Measurements from ENCODE around the gene ARFIP2. TPM values are rescaled to one million over a fixed set of nuclear protein-coding genes. Genes with fewer than 3 reads are reported as not detected.

Gene ARFIP2
- total and polyA plus RNA-seq, 10 of the 15 experiments (the other 5 are each of a cell fraction or from before 2014, with no cell fraction given), result 11.7 to 59.8 (median 48.0) TPM

- H3K79me2 ChIP-seq (ENCODE audit: control insufficient read depth, insufficient read depth, low read length), result no peaks in the 10 kb centered on the region
- ChIA-PET SMC1A (ENCODE audit: uncharacterized antibody, unreplicated experiment) (interaction anchor here (0.8 to 2.8 kb wide), 11 partner anchors 19 to 220 kb away, joined by 3 to 11 read pairs (median 5); partner anchors contain the start of gene MRPL17), CTCF (interaction anchor here (0.6 to 9.2 kb wide), 10 partner anchors 9 to 212 kb away, joined by 3 to 126 read pairs (median 5); partner anchors contain the start of gene MRPL17), POLR2A (interaction anchor here (0.6 to 0.8 kb wide), 3 partner anchors 81 to 155 kb away, joined by 3 read pairs; no protein-coding TSS in a partner anchor), RAD21 (ENCODE audit: unreplicated experiment) (interaction anchor here (0.9 to 2.5 kb wide), 4 partner anchors 19 to 157 kb away, joined by 3 to 16 read pairs (median 5); partner anchors contain the start of genes HPX and MRPL17)
- no peaks in the 10 kb centered on the region; a peak in 1 of 4 replicates for H3K36me3 ChIP-seq (ENCODE audit: control insufficient read depth in 2 of 2, insufficient read depth in 2 of 2, low read length in 1 of 2)
- no peak overlapping the region for H2AFZ ChIP-seq (ENCODE audit: control insufficient read depth, low read depth, low read length)
- 0 out of 2 replicates have a peak overlapping the region, but pooled peaks have one; percentile 42 for H3K4me3 ChIP-seq
- ATAC-seq (peak; percentile 69), DNase-seq (ENCODE audit: low read depth, low spot score) (peak; percentile 0), FAIRE-seq (no peak)
- H3K4me2 ChIP-seq (ENCODE audit: control insufficient read depth, insufficient read depth), result peak overlapping the region; percentile 36
- no peaks in the 10 kb centered on the region for H4K20me1 ChIP-seq (ENCODE audit: control insufficient read depth, insufficient read depth)
- in situ Hi-C loops (cut with MboI), result no loop called here
- BruUV-seq (replicated peaks), result no TSS peak
- WGBS (ENCODE audit: insufficient coverage, insufficient replicate concordance, low lambda C conversion rate, missing lambda C conversion rate), result 52% methylated on average over 3 of the region's 3 CpGs
- no peak overlapping the region for H3K9ac ChIP-seq (ENCODE audit: control insufficient read depth, insufficient read depth, low read length)
- H3K4me1 ChIP-seq (ENCODE audit: control insufficient read depth, insufficient read depth, low read length), result peaks cover 12% of the 10 kb centered on the region; the same call in 1 of the 2 replicates
- no peaks in the 10 kb centered on the region; the same call in 2 of the 3 replicates for H3K9me3 ChIP-seq (replicated peaks; ENCODE audit: control insufficient read depth, insufficient read depth, low read length)
- peak overlapping the region; percentile 39; the same call in 1 of the 2 replicates for H3K27ac ChIP-seq (ENCODE audit: control insufficient read depth, insufficient read depth)
- no peaks in the 10 kb centered on the region for H3K27me3 ChIP-seq (replicated peaks in 1 of 2; ENCODE audit: control insufficient read depth in 2 of 2, insufficient read depth in 2 of 2, low read length in 1 of 2)
- intact Hi-C loops (cut with micrococcal nuclease; ENCODE audit: unreplicated experiment), result no loop called here
- TF ChIP-seq POU2F2 (IDR thresholded peaks at IDR 0.05; ENCODE audit: borderline replicate concordance, low read depth, low read length) (no peak), SMAD1 (IDR thresholded peaks at IDR 0.05; ENCODE audit: low read depth, partially characterized antibody) (no peak), DPF2 (IDR thresholded peaks at IDR 0.05) (no peak), SREBF1 (IDR thresholded peaks at IDR 0.05; ENCODE audit: low read length) (no peak), ZNF207 (IDR thresholded peaks at IDR 0.05; ENCODE audit: borderline replicate concordance) (no peak), PRDM15 (CRISPR knock-in tag; IDR thresholded peaks at IDR 0.05) (no peak), STAT1 (conservative IDR thresholded peaks at IDR 0.05) (no peak), EGR1 (IDR thresholded peaks at IDR 0.05; ENCODE audit: borderline replicate concordance in 1 of 2, low read depth in 2 of 2, low read length in 2 of 2) (no peak), CBX3 (IDR thresholded peaks at IDR 0.05; ENCODE audit: borderline replicate concordance, low read depth) (no peak), CEBPB (IDR thresholded peaks at IDR 0.05; ENCODE audit: borderline replicate concordance in 1 of 2, low read depth in 2 of 2, low read length in 2 of 2) (no peak), ATF7 (IDR thresholded peaks at IDR 0.05; ENCODE audit: low read depth) (no peak), ZZZ3 (IDR thresholded peaks at IDR 0.05; ENCODE audit: control insufficient read depth, insufficient read length, low read depth) (no peak), EP300 (IDR thresholded peaks at IDR 0.05; ENCODE audit: borderline replicate concordance in 1 of 2, control insufficient read depth in 1 of 2, low read depth in 2 of 2, low read length in 2 of 2) (0 out of 4 replicates have a peak, but pooled peaks of 1 of the 2 experiments have one; percentile 17), MYB (IDR thresholded peaks at IDR 0.05; ENCODE audit: borderline replicate concordance, low read depth, low read length) (no peak), NFIC (IDR thresholded peaks at IDR 0.05; ENCODE audit: low read depth, low read length) (peak; percentile 34; the same call in 1 of the 2 replicates), RUNX3 (IDR thresholded peaks at IDR 0.05; ENCODE audit: low read length) (peak; percentile 66), CREB1 (IDR thresholded peaks at IDR 0.05; ENCODE audit: low read depth) (no peak), JUND (IDR thresholded peaks at IDR 0.05; ENCODE audit: low read depth, low read length) (no peak)
- TF ChIP-seq, protein P1, sequence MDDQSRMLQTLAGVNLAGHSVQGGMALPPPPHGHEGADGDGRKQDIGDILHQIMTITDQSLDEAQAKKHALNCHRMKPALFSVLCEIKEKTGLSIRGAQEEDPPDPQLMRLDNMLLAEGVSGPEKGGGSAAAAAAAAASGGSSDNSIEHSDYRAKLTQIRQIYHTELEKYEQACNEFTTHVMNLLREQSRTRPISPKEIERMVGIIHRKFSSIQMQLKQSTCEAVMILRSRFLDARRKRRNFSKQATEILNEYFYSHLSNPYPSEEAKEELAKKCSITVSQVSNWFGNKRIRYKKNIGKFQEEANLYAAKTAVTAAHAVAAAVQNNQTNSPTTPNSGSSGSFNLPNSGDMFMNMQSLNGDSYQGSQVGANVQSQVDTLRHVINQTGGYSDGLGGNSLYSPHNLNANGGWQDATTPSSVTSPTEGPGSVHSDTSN (IDR thresholded peaks at IDR 0.05; ENCODE audit: insufficient replicate concordance, low read depth, low read length), result no peak
Observed at GRCh38 chr11:6526411-6527135, 45.4 kb upstream of the ARFIP2 start.

All from GM12878 (cell line).